Natural killer cell (primary cell): ENCODE results near the gene VPS26C. TPM values are rescaled to one million over a fixed set of nuclear protein-coding genes. Genes with fewer than 3 reads are reported as not detected.
A peak's percentile ranks its signal among the peaks of the same experiment; 100 is the strongest.

Experiments used
- ATAC-seq, 3 donors: fragments of 150-1000 bp in 2 of 3; fragments of 200-7000 bp in 1 of 3; cut with Tn5 transposase; 1 replicate in 1 of 3; 2 replicates in 2 of 3; pipeline ENCODE4 v1.10.0; 2021; ENCODE audit warnings: mild to moderate bottlenecking in 2 of 3, moderate library complexity in 2 of 3
- DNase-seq, 2 donors: peaks; one replicate each; pipeline versions ENCODE4 v3.0.0 to v3.0.0-alpha.2; 2013 to 2021; ENCODE audit warnings: mixed read lengths in 1 of 2
- H3K27ac ChIP-seq: one replicate; pipeline ENCODE4 v1.5.1; 2013; ENCODE audit warnings: mild to moderate bottlenecking, low read length
- H3K27me3 ChIP-seq: one replicate; pipeline ENCODE4 v1.6.1; 2013; ENCODE audit warnings: low read length; ENCODE audit not compliant: control insufficient read depth, insufficient read depth
- H3K36me3 ChIP-seq: one replicate; pipeline ENCODE4 v1.6.1; 2013; ENCODE audit warnings: low read length; ENCODE audit not compliant: control insufficient read depth, insufficient read depth
- H3K4me1 ChIP-seq: one replicate; pipeline ENCODE4 v1.6.1; 2013; ENCODE audit warnings: low read length; ENCODE audit not compliant: control insufficient read depth, insufficient read depth
- H3K4me3 ChIP-seq: one replicate; pipeline ENCODE4 v1.5.1; 2013; ENCODE audit warnings: low read length
- H3K9me3 ChIP-seq: one replicate; pipeline ENCODE4 v1.6.1; 2013; ENCODE audit warnings: low read length; ENCODE audit not compliant: control insufficient read depth, insufficient read depth
- H3K27ac Mint-ChIP-seq, 2 donors: one replicate each; pipeline ENCODE4 v1.8.0; 2022; ENCODE audit warnings: mild to moderate bottlenecking in 2 of 2, mixed read lengths in 2 of 2, moderate library complexity in 1 of 2
- H3K27me3 Mint-ChIP-seq, 2 donors: one replicate each; pipeline ENCODE4 v1.8.0; 2022; ENCODE audit warnings: low read depth in 2 of 2, mixed read lengths in 2 of 2
- H3K36me3 Mint-ChIP-seq: one replicate; pipeline ENCODE4 v1.8.0; 2022; ENCODE audit warnings: mixed read lengths
- H3K4me1 Mint-ChIP-seq, 2 donors: one replicate each; pipeline ENCODE4 v1.8.0; 2022; ENCODE audit warnings: mixed read lengths in 2 of 2
- H3K4me3 Mint-ChIP-seq: one replicate; pipeline ENCODE4 v1.8.0; 2022; ENCODE audit warnings: mild to moderate bottlenecking, moderate library complexity, mixed read lengths
- H3K9me3 Mint-ChIP-seq, 2 donors: one replicate each; pipeline ENCODE4 v1.8.0; 2022; ENCODE audit warnings: mixed read lengths in 2 of 2
- CTCF ChIP-seq: fragments of 200-600 bp; IDR thresholded peaks from one replicate; pipeline ENCODE4 v1.8.0; 2022; ENCODE audit warnings: antibody characterized with exemption
- WGBS: methylation state at CpG from one replicate; pipeline ENCODE4 v1.1.7; 2013; ENCODE audit warnings: missing lambda C conversion rate; ENCODE audit not compliant: insufficient coverage; 5-methylcytosine and 5-hydroxymethylcytosine counted together
- intact Hi-C: fragments of 100-400 bp; cut with micrococcal nuclease; formaldehyde crosslinking; loops from one replicate; pipeline ENCODE4 v1.14.2; 2022
- total RNA-seq, 4 donors: library from RNA; stranded (reverse); fragments of 120-200 nt in 1 of 4; gene quantifications; one replicate each; pipeline versions ENCODE4 v1.2.3 to v1.2.4, GENCODE V29; 2013 to 2022

Gene VPS26C
- total RNA-seq, 3 donors from 2014 or later (not counting 1 experiment from before 2014, with no cell fraction given): 71.1 to 84.7 (median 72.2) TPM

GRCh38 chr21:37207441-37208009, 59.6 kb downstream of the VPS26C start:
- no peaks in the 10 kb centered on the region for H3K9me3 Mint-ChIP-seq
- Histone ChIP-seq H3K9me3 (no peaks in the 10 kb centered on the region), H3K4me1 (peaks cover 16% of the 10 kb centered on the region), H3K36me3 (peaks cover 6% of the 10 kb centered on the region), H3K27ac (no peak overlapping the region), H3K4me3 (no peak overlapping the region), H3K27me3 (no peaks in the 10 kb centered on the region)
- DNase-seq (no peak), ATAC-seq (peak in 2 of 3 donors; percentile 49 to 57)
- 46% methylated on average over 6 of the region's 6 CpGs for WGBS
- intact Hi-C loops: no loop called here
- TF ChIP-seq CTCF: no peak
- peak overlapping the region; percentile 58 for H3K4me3 Mint-ChIP-seq
- H3K36me3 Mint-ChIP-seq: peaks cover 5% of the 10 kb centered on the region
- peaks cover 8 to 21% of the 10 kb centered on the region in 2 donors for H3K4me1 Mint-ChIP-seq
- peak overlapping the region in 1 of 2 donors; percentile 84 for H3K27ac Mint-ChIP-seq
- H3K27me3 Mint-ChIP-seq: peaks cover 0 to 6% of the 10 kb centered on the region in 2 donors

- Histone ChIP-seq H3K4me1 (peaks cover 16% of the 10 kb centered on the region), H3K27me3 (no peaks in the 10 kb centered on the region), H3K4me3 (no peak overlapping the region), H3K36me3 (peaks cover 10% of the 10 kb centered on the region), H3K9me3 (no peaks in the 10 kb centered on the region), H3K27ac (no peak overlapping the region)
- 97% methylated on average over 7 of the region's 7 CpGs for WGBS
- H3K27me3 Mint-ChIP-seq: peaks cover 0 to 6% of the 10 kb centered on the region in 2 donors
- peaks cover 14% of the 10 kb centered on the region for H3K36me3 Mint-ChIP-seq
- peaks cover 8 to 21% of the 10 kb centered on the region in 2 donors for H3K4me1 Mint-ChIP-seq
- no peak overlapping the region for H3K4me3 Mint-ChIP-seq
- H3K27ac Mint-ChIP-seq: no peak overlapping the region
- no peak for TF ChIP-seq CTCF
- no peaks in the 10 kb centered on the region for H3K9me3 Mint-ChIP-seq
- ATAC-seq: no peak
- intact Hi-C loops: no loop called here
- no peak for DNase-seq
Measured at GRCh38 chr21:37206496-37206895, 60.6 kb downstream of the VPS26C start.

- no peak for TF ChIP-seq CTCF
- H3K4me3 Mint-ChIP-seq: no peak overlapping the region
- Histone ChIP-seq H3K27me3 (no peaks in the 10 kb centered on the region), H3K27ac (no peak overlapping the region), H3K4me1 (peaks cover 16% of the 10 kb centered on the region), H3K9me3 (no peaks in the 10 kb centered on the region), H3K36me3 (peaks cover 19% of the 10 kb centered on the region), H3K4me3 (no peak overlapping the region)
- peaks cover 8 to 19% of the 10 kb centered on the region in 2 donors for H3K4me1 Mint-ChIP-seq
- ATAC-seq: no peak
- H3K36me3 Mint-ChIP-seq: peaks cover 14% of the 10 kb centered on the region
- no peaks in the 10 kb centered on the region for H3K9me3 Mint-ChIP-seq
- no peak for DNase-seq
- WGBS: 88% methylated on average over 7 of the region's 7 CpGs
- H3K27ac Mint-ChIP-seq: no peak overlapping the region
- intact Hi-C loops: no loop called here
- peaks cover 0 to 5% of the 10 kb centered on the region in 2 donors for H3K27me3 Mint-ChIP-seq
Measured at GRCh38 chr21:37204580-37204979, 62.6 kb downstream of the VPS26C start.
